Measurements from ENCODE around the gene UBQLN3. TPM values are rescaled to one million over a fixed set of nuclear protein-coding genes. Genes with fewer than 3 reads are reported as not detected.

UBQLN3 gene
- total and polyA plus RNA-seq, 5 donors, result 0.05 to 0.29 (median 0.14) TPM; not detected in 2

DNA sequence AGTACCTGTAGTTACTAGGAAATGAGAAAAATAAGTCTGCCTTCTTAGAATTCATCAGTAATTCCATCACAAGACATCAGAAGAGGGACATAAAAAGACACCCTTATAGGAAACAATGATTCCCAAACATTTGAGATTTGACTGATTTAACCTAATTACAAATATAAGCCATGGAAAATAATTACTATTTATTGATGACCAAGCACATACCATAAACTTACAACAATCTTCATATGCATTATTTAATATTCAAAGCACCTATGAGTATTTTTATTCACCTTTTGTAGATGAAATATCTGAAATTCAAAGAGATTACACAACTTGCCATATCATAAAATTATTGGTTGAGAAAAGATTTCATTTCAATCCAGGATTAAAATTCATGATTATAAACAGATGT is 35.8 kb downstream of the UBQLN3 start:
- no peak overlapping the region for H3K4me3 ChIP-seq (ENCODE audit: low read length)
- no peaks in the 10 kb centered on the region for H3K9me3 ChIP-seq (ENCODE audit: control insufficient read depth, low read length)
- no peaks in the 10 kb centered on the region for H3K4me1 ChIP-seq (ENCODE audit: control insufficient read depth, insufficient read depth, low read length)
- DNase-seq (no peak), ATAC-seq (no peak)
- H3K27ac ChIP-seq (ENCODE audit: low read length), result no peak overlapping the region
- intact Hi-C loops (cut with DNase I), result loop anchor here in 1 of 4 donors (2.0 kb wide), 1 partner anchor 335 kb away; the partner anchor contains the start of gene OR52N2
- no peaks in the 10 kb centered on the region for H3K27me3 ChIP-seq (ENCODE audit: control insufficient read depth, insufficient read depth)

DNA sequence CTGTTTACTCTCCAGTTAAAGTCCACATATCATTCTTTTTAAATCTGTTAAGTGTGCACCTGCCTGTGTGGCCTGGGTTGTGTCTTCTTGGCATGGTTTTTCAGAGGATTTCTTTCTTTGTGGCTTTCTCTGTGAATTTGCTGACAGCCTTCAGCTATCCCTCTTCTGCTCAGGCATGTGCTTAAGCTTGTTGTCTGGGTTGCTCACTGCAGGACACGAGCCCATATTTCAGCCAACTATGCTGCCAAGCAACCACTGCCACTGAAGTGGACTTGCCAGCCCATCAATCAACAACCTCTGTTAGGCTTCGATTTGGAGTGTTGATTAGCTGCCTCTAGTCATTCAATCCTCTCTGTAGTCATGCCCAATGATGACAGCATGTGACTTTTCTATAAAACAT is 42.2 kb downstream of the UBQLN3 start:
- intact Hi-C loops (cut with DNase I), result no loop called here
- Histone ChIP-seq H3K4me1 (ENCODE audit: control insufficient read depth, insufficient read depth, low read length) (no peaks in the 10 kb centered on the region), H3K9me3 (ENCODE audit: control insufficient read depth, low read length) (no peaks in the 10 kb centered on the region), H3K27ac (ENCODE audit: low read length) (no peak overlapping the region), H3K4me3 (ENCODE audit: low read length) (no peak overlapping the region), H3K27me3 (ENCODE audit: control insufficient read depth, insufficient read depth) (no peaks in the 10 kb centered on the region)
- ATAC-seq, result no peak
- WGBS, result 49% methylated on average over 2 of the region's 2 CpGs
- no peak for DNase-seq

GRCh38 chr11:5460983-5461621 is 48.7 kb downstream of the UBQLN3 start:
- WGBS, result 88% methylated on average over 14 of the region's 14 CpGs
- Histone ChIP-seq H3K4me3 (ENCODE audit: low read length) (no peak overlapping the region), H3K27ac (ENCODE audit: low read length) (no peak overlapping the region), H3K4me1 (ENCODE audit: control insufficient read depth, insufficient read depth, low read length) (no peaks in the 10 kb centered on the region), H3K9me3 (ENCODE audit: control insufficient read depth, low read length) (no peaks in the 10 kb centered on the region), H3K27me3 (ENCODE audit: control insufficient read depth, insufficient read depth) (no peaks in the 10 kb centered on the region)
- intact Hi-C loops (cut with DNase I), result no loop called here
- ATAC-seq (no peak), DNase-seq (no peak)

Other genes starting within 250 kb of the UBQLN3 start
- gene HBE1, start 240.0 kb downstream of the UBQLN3 start, total RNA-seq, result not detected
- gene HBE1, start 240.0 kb downstream of the UBQLN3 start, polyA plus RNA-seq, result 0.11 TPM
- gene OR51B4, start 208.0 kb downstream of the UBQLN3 start, total RNA-seq, result not detected
- gene OR51B4, start 208.0 kb downstream of the UBQLN3 start, polyA plus RNA-seq, result not detected
- not detected for gene OR51B2, start 185.7 kb downstream of the UBQLN3 start, total RNA-seq
- not detected for gene OR51B2, start 185.7 kb downstream of the UBQLN3 start, polyA plus RNA-seq
- under 1 TPM in 1 of 4 donors, not detected in 3; 0.33 TPM for gene OR51B5, start 166.4 kb downstream of the UBQLN3 start, total RNA-seq
- gene OR51B5, start 166.4 kb downstream of the UBQLN3 start, polyA plus RNA-seq, result 0.14 TPM
- gene OR51B6, start 158.4 kb downstream of the UBQLN3 start, total RNA-seq, result not detected
- gene OR51B6, start 158.4 kb downstream of the UBQLN3 start, polyA plus RNA-seq, result not detected
- not detected for gene OR51M1, start 126.1 kb downstream of the UBQLN3 start, total RNA-seq
- gene OR51M1, start 126.1 kb downstream of the UBQLN3 start, polyA plus RNA-seq, result not detected
- not detected for gene OR51Q1, start 87.8 kb downstream of the UBQLN3 start, total RNA-seq
- not detected for gene OR51Q1, start 87.8 kb downstream of the UBQLN3 start, polyA plus RNA-seq
- not detected for gene OR51I1, start 68.4 kb downstream of the UBQLN3 start, total RNA-seq
- not detected for gene OR51I1, start 68.4 kb downstream of the UBQLN3 start, polyA plus RNA-seq
- gene OR51I2, start 60.6 kb downstream of the UBQLN3 start, total RNA-seq, result not detected
- gene OR51I2, start 60.6 kb downstream of the UBQLN3 start, polyA plus RNA-seq, result not detected
- not detected for gene OR52D1, start 21.3 kb downstream of the UBQLN3 start, total RNA-seq
- gene OR52D1, start 21.3 kb downstream of the UBQLN3 start, polyA plus RNA-seq, result not detected
- gene UBQLNL, start 6.7 kb upstream of the UBQLN3 start, total RNA-seq, result under 1 TPM in 3 of 4 donors, not detected in 1; 0.20 to 0.28 (median 0.21) TPM
- gene UBQLNL, start 6.7 kb upstream of the UBQLN3 start, polyA plus RNA-seq, result 0.18 TPM
- gene OR52H1, start 38.6 kb upstream of the UBQLN3 start, total RNA-seq, result not detected
- gene OR52H1, start 38.6 kb upstream of the UBQLN3 start, polyA plus RNA-seq, result not detected
- not detected for gene OR52B6, start 70.9 kb upstream of the UBQLN3 start, total RNA-seq
- gene OR52B6, start 70.9 kb upstream of the UBQLN3 start, polyA plus RNA-seq, result not detected
- gene TRIM6, start 86.7 kb upstream of the UBQLN3 start, total RNA-seq, result 1 to 10 TPM in 3 of 4 donors, under 1 TPM in 1; 0.81 to 2.4 (median 2.0) TPM
- 1.1 TPM for gene TRIM6, start 86.7 kb upstream of the UBQLN3 start, polyA plus RNA-seq
- gene TRIM34, start 115.0 kb upstream of the UBQLN3 start, total RNA-seq, result 1 to 10 TPM; 2.5 to 3.5 (median 2.9) TPM
- gene TRIM34, start 115.0 kb upstream of the UBQLN3 start, polyA plus RNA-seq, result 1.8 TPM
- gene TRIM5, start 175.1 kb upstream of the UBQLN3 start, total RNA-seq, result 10 to 100 TPM in 2 of 4 donors, 1 to 10 TPM in 2; 7.9 to 11.7 (median 9.6) TPM
- gene TRIM5, start 175.1 kb upstream of the UBQLN3 start, polyA plus RNA-seq, result 6.3 TPM
- 10 to 100 TPM; 23.1 to 24.2 (median 24.1) TPM for gene TRIM22, start 179.8 kb upstream of the UBQLN3 start, total RNA-seq
- 14.4 TPM for gene TRIM22, start 179.8 kb upstream of the UBQLN3 start, polyA plus RNA-seq
- gene OR56B1, start 226.5 kb upstream of the UBQLN3 start, total RNA-seq, result not detected
- gene OR56B1, start 226.5 kb upstream of the UBQLN3 start, polyA plus RNA-seq, result not detected
- gene OR52N4, start 244.3 kb upstream of the UBQLN3 start, total RNA-seq, result not detected
- not detected for gene OR52N4, start 244.3 kb upstream of the UBQLN3 start, polyA plus RNA-seq

Data from right cardiac atrium (tissue), 5 donors.